ENCODE data around the gene ARHGAP4. TPM values are rescaled to one million over a fixed set of nuclear protein-coding genes. Genes with fewer than 3 reads are reported as not detected.

ARHGAP4 gene
- total RNA-seq, 2 donors from 2014 or later: 56.0 to 65.0 TPM

DNA sequence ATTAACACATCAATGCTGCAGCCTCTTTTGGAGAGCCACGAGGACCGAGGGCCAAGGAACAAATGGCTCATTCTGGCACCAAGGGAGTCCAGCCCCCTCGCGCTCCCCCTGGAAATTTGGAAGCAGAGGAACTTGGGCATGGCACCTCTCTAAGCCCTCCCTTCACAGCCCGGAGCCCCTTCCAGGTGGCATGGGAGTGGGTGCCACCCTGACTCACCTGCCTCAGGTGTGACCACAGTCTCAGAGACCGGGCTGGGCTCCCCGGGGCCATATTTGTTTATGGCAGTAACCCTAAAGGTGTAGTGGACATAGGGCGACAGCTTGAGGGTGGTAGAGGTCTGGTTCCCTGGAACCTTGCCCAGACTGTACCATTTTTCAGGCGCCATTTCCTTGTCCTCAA, 58.9 kb downstream of the ARHGAP4 start:
- H3K36me3 Mint-ChIP-seq (ENCODE audit: low read depth): peaks cover 16% of the 10 kb centered on the region
- H3K36me3 ChIP-seq (ENCODE audit: control insufficient read depth, insufficient read depth, low read length): no peaks in the 10 kb centered on the region
- H3K4me1 ChIP-seq (ENCODE audit: control insufficient read depth, insufficient read depth, low read length): no peaks in the 10 kb centered on the region
- no peaks in the 10 kb centered on the region for H3K4me1 Mint-ChIP-seq
- no peak overlapping the region for H3K4me3 ChIP-seq (ENCODE audit: low read length)
- no peaks in the 10 kb centered on the region for H3K9me3 ChIP-seq (ENCODE audit: control insufficient read depth, low read length)
- H3K27me3 ChIP-seq (ENCODE audit: control insufficient read depth, insufficient read depth, low read length, poor library complexity, severe bottlenecking): no peaks in the 10 kb centered on the region
- H3K27ac ChIP-seq (ENCODE audit: low read depth, low read length): no peak overlapping the region
- no peak for TF ChIP-seq CTCF (conservative IDR thresholded peaks at IDR 0.05)
- peaks cover 74% of the 10 kb centered on the region for H3K9me3 Mint-ChIP-seq
- H3K27me3 Mint-ChIP-seq (ENCODE audit: insufficient read depth): no peaks in the 10 kb centered on the region
- H3K9ac ChIP-seq (ENCODE audit: extremely low read depth, low read length, poor library complexity, severe bottlenecking): no peak overlapping the region
- no peak overlapping the region for H3K27ac Mint-ChIP-seq
- WGBS, 2 experiments (ENCODE audit: insufficient coverage in 1 of 2, insufficient read length in 1 of 2): 89% methylated on average over 9 of the region's 9 CpGs; no CpG with 5 or more reads in 1 of the 2 experiments
- no peak overlapping the region for H3K4me3 Mint-ChIP-seq
- no peak for DNase-seq

GRCh38 chrX:153866302-153867019, 59.6 kb downstream of the ARHGAP4 start:
- H3K9ac ChIP-seq (ENCODE audit: extremely low read depth, low read length, poor library complexity, severe bottlenecking): no peak overlapping the region
- Mint-ChIP-seq H3K4me3 (no peak overlapping the region), H3K4me1 (no peaks in the 10 kb centered on the region), H3K27me3 (ENCODE audit: insufficient read depth) (no peaks in the 10 kb centered on the region), H3K36me3 (ENCODE audit: low read depth) (peaks cover 18% of the 10 kb centered on the region), H3K27ac (no peak overlapping the region), H3K9me3 (peaks cover 74% of the 10 kb centered on the region)
- no peaks in the 10 kb centered on the region for H3K4me1 ChIP-seq (ENCODE audit: control insufficient read depth, insufficient read depth, low read length)
- WGBS, 2 experiments (ENCODE audit: insufficient coverage in 1 of 2, insufficient read length in 1 of 2): 97 to 100% methylated on average over 5 to 22 of the region's 22 CpGs
- no peak overlapping the region for H3K4me3 ChIP-seq (ENCODE audit: low read length)
- TF ChIP-seq CTCF (conservative IDR thresholded peaks at IDR 0.05): no peak
- no peaks in the 10 kb centered on the region for H3K27me3 ChIP-seq (ENCODE audit: control insufficient read depth, insufficient read depth, low read length, poor library complexity, severe bottlenecking)
- no peak overlapping the region for H3K27ac ChIP-seq (ENCODE audit: low read depth, low read length)
- no peaks in the 10 kb centered on the region for H3K36me3 ChIP-seq (ENCODE audit: control insufficient read depth, insufficient read depth, low read length)
- no peak for DNase-seq
- no peaks in the 10 kb centered on the region for H3K9me3 ChIP-seq (ENCODE audit: control insufficient read depth, low read length)

GRCh38 chrX:153865685-153866084, 60.4 kb downstream of the ARHGAP4 start:
- no peak overlapping the region for H3K9ac ChIP-seq (ENCODE audit: extremely low read depth, low read length, poor library complexity, severe bottlenecking)
- H3K9me3 ChIP-seq (ENCODE audit: control insufficient read depth, low read length): no peaks in the 10 kb centered on the region
- H3K36me3 Mint-ChIP-seq (ENCODE audit: low read depth): peaks cover 19% of the 10 kb centered on the region
- H3K4me3 ChIP-seq (ENCODE audit: low read length): no peak overlapping the region
- H3K4me1 ChIP-seq (ENCODE audit: control insufficient read depth, insufficient read depth, low read length): no peaks in the 10 kb centered on the region
- H3K27ac ChIP-seq (ENCODE audit: low read depth, low read length): no peak overlapping the region
- H3K9me3 Mint-ChIP-seq: peaks cover 75% of the 10 kb centered on the region
- no peak overlapping the region for H3K27ac Mint-ChIP-seq
- no peak overlapping the region for H3K4me3 Mint-ChIP-seq
- no peak for TF ChIP-seq CTCF (conservative IDR thresholded peaks at IDR 0.05)
- no peaks in the 10 kb centered on the region for H3K27me3 Mint-ChIP-seq (ENCODE audit: insufficient read depth)
- no peak for DNase-seq
- H3K27me3 ChIP-seq (ENCODE audit: control insufficient read depth, insufficient read depth, low read length, poor library complexity, severe bottlenecking): no peaks in the 10 kb centered on the region
- no peaks in the 10 kb centered on the region for H3K4me1 Mint-ChIP-seq
- H3K36me3 ChIP-seq (ENCODE audit: control insufficient read depth, insufficient read depth, low read length): no peaks in the 10 kb centered on the region
- 94 to 96% methylated on average over 2 to 8 of the region's 9 CpGs for WGBS, 2 experiments (ENCODE audit: insufficient coverage in 1 of 2, insufficient read length in 1 of 2)
